ENCODE data around the gene STK32B.

The STK32B gene

DNA sequence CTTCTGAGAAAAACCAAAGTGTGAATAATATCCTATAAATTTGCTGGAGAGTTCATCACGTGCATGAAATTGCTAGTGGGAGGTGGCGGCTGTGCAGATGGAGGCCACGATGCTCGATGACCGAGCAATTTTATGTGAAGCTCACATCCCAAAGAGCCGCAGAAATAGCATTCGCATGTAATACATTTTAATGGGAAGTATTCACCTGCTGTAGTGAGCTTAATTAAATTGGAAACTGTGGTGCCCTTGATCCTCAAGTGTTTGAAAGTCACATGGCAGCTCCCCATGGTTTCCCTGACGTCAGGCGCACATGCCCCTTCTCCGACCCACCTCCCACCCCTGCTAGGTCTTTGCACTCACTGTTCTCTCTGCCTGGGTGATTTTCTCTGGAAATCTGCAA is 136.8 kb downstream of the STK32B start:
- TF ChIP-seq GATA1 (IDR thresholded peaks at IDR 0.05; ENCODE audit: low read depth, low read length), result no peak
- no peak for TF ChIP-seq POLR2A (IDR thresholded peaks at IDR 0.05; ENCODE audit: low read length)
- no peak for DNase-seq

DNA sequence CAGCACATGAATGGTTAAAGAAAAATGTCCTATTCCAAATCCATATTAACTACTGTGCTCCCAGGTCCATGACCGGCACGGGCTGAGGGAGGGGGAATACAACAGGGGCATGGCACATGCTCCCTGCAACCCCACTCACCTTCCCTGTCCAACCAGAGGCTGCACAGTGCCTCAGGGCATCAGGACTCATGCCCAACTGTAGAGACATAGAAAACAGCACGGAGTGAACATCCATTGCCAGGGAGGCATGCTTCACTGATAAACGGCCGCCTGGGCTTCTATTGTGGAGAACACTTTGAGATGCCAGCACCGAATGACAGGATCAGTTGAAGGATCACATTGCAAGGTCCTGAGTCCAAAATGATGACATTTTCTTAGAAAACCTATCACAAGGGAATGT is 140.6 kb downstream of the STK32B start:
- no peak for DNase-seq
- TF ChIP-seq POLR2A (IDR thresholded peaks at IDR 0.05; ENCODE audit: low read length) (no peak), GATA1 (IDR thresholded peaks at IDR 0.05; ENCODE audit: low read depth, low read length) (no peak)

DNA sequence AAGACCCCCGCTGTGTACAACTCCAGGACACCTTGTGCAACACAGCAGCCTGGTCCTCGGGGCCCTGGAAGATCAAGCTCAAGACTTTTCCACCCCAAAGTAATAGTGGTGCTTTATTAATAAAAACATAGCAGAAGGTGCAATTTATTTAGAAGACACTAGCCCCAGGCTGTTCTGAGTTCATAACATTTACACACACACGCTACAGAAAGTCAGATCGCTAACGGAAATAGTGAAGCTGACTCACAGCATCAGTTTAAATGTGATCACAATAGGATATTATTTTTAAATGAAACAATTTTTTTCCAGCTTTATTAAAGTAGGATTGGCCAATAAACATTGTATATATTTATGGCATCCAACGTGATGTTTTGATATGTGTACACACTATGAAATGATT is 141.0 kb downstream of the STK32B start:
- no peak for DNase-seq

DNA sequence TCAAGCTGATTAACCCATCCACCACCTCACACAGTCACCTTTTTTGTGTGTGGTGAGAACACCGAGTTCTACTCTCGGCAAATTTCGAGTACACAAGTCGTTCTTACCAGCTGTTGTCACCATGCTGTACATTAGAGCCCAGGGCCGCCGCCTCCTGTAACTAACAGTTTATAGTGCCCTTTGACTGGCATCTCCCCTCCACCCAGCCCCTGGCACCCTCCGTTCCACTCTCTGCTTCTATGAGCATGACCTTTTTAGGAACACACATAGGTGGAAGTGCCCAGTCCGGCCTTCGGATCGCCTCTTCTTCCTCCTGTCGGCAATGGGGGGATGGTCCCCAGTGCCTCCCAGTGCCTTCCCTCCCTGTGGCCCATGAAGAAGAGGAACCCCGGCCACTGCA is 141.4 kb downstream of the STK32B start:
- DNase-seq, result no peak
- TF ChIP-seq POLR2A (IDR thresholded peaks at IDR 0.05; ENCODE audit: low read length) (no peak), GATA1 (IDR thresholded peaks at IDR 0.05; ENCODE audit: low read depth, low read length) (no peak)

More for the DNA sequence above, 141.0 kb downstream of the STK32B start:
- TF ChIP-seq POLR2A (IDR thresholded peaks at IDR 0.05; ENCODE audit: low read length), result no peak
- TF ChIP-seq GATA1 (IDR thresholded peaks at IDR 0.05; ENCODE audit: low read depth, low read length), result no peak

DNA sequence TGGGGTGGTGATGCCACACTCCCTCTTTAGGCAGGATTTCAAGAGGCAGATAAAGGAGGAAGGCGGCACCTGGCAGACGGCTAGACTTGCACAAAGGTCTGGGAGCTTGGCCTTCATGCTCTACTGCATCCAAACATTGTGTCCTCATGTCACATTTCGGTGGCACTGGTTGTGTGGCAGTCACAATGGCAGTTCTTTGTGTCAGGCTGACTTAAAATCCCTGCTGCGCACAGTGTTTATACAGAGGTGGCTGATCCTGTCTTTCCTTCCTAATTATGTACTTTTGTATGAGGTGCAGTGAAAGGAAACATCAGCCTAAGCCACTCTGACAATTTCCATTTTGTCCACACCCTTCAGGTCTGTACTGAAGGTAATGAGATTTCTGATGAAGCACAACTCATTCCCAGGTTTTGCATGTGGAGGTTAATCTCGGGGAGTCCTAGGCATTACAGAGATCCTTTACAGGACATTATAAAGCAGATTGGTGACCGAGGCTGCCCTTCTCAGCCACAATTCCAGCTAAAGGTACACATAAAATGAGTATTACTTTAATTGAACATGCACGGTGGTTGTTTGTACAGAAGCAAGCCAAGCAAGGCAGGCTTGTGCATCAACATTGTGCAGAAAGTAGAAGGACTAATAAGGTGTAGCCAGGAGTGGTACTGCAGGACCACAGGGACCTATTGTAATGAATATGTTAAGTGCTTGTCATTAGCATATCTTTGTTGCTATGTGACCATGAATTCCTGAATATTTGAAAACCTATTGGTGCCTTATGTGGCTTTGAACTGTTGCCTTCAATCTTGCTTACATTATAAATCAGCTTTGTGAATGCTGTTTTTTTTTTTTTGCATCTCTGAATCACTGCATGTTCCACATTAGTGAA is 147.6 kb downstream of the STK32B start:
- TF ChIP-seq POLR2A (IDR thresholded peaks at IDR 0.05; ENCODE audit: low read length) (no peak), GATA1 (IDR thresholded peaks at IDR 0.05; ENCODE audit: low read depth, low read length) (no peak)
- no peak for DNase-seq

DNA sequence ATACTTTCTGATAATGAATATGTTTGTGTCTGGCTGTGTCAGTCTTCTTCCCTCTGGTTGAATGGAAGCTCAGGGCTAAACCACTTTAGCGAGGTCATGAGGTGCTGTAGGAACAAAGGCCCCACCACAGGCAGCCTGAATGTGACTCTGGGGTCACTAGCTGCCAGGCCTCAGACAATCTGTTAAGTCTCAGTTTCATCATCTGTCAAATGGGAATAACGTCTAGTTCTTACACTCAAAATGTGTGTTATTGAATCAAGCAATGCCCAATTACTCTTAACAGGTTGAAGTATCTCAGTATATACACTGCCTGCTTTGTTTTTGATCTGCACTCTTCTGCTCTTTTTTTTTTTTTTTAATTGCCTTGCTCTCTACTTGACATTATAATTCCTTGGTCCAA is 148.6 kb downstream of the STK32B start:
- no peak for DNase-seq
- TF ChIP-seq GATA1 (IDR thresholded peaks at IDR 0.05; ENCODE audit: low read depth, low read length) (no peak), POLR2A (IDR thresholded peaks at IDR 0.05; ENCODE audit: low read length) (no peak)

DNA sequence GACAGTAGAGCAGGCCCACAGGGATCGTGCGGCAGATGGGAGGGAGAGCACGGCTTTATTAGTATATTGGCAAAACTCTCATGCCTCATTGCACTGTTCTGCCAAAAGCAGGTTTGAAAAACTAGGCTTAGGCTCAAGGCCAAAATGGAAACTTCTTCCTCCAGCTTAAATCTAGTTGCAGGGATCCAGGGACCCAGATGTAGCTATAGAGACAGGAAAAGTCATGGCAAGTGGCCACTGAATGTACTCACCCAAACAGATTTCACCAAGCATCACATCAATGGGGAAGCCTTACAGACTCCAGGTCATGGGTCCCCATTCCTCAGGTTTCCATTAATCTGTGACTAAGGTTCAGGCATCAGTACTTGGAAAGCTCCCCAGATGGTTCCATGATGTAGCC is 149.2 kb downstream of the STK32B start:
- DNase-seq, result no peak
- TF ChIP-seq GATA1 (IDR thresholded peaks at IDR 0.05; ENCODE audit: low read depth, low read length), result no peak
- no peak for TF ChIP-seq POLR2A (IDR thresholded peaks at IDR 0.05; ENCODE audit: low read length)

DNA sequence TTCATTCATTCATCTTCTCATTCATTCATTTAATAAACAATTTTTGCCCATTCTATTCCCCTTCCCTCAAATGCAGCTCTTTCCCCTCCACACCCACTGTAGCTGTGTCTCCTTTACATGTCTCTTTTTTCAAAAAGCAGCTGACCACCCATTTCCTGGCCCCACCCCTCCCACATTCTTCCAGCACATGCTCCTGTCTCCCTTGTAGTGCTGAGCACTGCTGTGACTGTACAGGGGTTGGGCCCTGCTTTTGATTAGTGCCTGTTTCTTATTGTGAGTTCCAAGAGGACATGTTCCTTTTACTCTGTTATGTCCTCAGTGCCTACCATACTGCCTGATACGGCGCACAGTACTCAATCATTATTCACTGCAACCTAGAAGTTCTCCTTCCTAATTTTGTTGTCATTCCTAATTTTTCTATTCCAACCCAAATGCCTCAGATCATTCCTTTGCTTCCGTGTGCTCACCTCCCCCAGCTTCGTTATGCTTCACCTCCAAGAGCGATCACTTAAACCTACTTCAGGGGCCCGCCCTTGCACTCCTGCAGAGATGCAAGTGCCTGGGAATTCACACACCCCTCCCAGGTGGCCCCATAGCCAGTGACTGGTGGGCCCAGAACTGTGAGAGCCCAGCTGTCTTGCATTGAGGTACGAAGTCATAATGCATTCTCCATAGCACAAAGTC is 152.2 kb downstream of the STK32B start:
- TF ChIP-seq POLR2A (IDR thresholded peaks at IDR 0.05; ENCODE audit: low read length), result no peak
- no peak for TF ChIP-seq GATA1 (IDR thresholded peaks at IDR 0.05; ENCODE audit: low read depth, low read length)
- DNase-seq, result no peak

DNA sequence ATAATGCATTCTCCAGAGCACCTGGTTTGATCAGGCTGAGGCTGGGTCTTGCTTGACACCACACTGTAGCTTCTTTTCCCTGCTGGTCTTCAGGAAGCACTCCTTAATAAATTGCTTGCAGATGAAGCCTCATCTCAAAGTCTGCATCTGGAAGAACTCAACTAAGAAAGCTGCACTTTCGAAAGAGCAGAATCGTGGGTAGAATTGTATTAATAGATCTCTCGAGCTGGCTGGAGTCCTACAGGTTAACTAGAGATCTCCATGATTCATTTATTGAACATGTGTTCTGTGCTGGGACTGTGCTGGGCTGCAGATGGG is 152.7 kb downstream of the STK32B start:
- DNase-seq, result no peak
- TF ChIP-seq GATA1 (IDR thresholded peaks at IDR 0.05; ENCODE audit: low read depth, low read length) (no peak), POLR2A (IDR thresholded peaks at IDR 0.05; ENCODE audit: low read length) (no peak)

DNA sequence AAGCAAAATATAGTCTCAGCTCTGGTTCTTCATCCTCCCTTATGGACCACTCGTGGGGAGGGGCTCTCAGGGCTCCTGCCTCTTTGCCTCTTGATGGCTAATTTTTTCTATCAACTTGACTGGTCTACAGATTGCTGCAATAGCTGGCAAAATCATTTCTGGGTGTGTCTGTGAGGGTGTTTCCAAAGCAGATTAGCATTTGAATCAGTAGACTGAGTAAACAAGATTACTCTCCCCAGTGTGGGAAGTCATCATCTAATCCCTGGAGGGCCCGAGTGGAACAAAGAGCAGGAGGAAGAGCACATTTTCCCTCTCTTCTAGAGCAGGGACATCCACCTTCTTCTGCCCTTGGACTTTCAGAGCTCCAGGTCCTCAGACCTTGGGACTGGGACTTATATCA is 153.5 kb downstream of the STK32B start:
- no peak for TF ChIP-seq POLR2A (IDR thresholded peaks at IDR 0.05; ENCODE audit: low read length)
- TF ChIP-seq GATA1 (IDR thresholded peaks at IDR 0.05; ENCODE audit: low read depth, low read length), result no peak

DNA sequence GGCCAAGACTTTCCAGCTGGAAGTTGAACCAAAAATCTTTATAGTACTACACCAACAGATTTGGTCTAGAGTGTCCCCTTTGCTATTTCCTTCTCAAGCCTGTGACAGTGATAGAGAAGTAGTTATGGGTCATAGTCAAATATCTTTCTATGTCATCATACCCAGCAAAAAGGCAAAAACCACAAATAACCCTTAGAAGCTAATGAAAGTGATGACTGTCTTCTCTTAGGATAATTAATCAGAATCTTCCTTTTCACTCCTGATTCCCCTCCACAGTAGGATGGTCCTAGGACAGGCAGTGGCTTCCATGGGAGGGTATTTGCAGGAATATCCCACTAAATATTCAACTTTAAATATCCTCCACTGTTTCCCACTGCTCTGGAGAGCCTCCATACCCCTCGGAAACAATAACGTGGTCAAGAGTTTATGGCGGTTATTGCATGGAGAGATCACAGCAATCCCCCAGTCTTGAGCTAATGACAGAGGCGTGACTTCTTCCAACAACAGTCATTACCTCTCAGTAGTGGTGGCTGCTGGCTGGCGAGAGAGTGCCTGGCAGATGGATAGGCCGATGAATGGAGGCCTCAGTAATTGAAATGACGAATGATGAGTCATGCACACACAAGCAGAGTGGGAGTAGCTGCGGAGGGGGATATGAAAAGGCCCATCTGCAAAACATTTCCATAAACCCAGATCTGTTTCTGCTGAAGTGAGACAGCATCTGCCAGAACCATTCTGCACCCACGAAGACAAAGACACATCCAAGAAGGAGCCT is 154.9 kb downstream of the STK32B start:
- TF ChIP-seq GATA1 (IDR thresholded peaks at IDR 0.05; ENCODE audit: low read depth, low read length) (no peak), POLR2A (IDR thresholded peaks at IDR 0.05; ENCODE audit: low read length) (no peak)
- DNase-seq, result no peak

More for the DNA sequence above, 153.5 kb downstream of the STK32B start:
- no peak for DNase-seq

DNA sequence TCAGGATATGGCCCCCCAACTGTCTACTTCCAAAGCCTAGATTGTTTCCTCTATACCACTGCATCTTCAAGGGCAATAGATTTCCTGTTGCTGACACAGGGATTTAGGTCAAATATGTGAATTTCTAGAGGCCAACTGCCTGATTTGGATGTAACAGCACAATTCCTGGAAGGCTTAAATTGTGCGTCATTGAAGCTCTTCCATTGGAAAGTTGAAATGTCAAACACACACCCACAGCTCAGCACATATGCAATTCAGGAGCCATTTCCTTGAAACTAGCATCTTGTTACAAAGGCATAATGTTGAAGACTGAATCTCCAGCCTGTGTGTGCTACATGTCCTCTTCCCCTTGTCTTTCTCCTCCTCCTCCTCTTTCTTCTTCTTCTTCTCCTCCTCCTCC is 158.6 kb downstream of the STK32B start:
- DNase-seq, result no peak
- TF ChIP-seq POLR2A (IDR thresholded peaks at IDR 0.05; ENCODE audit: low read length), result no peak

DNA sequence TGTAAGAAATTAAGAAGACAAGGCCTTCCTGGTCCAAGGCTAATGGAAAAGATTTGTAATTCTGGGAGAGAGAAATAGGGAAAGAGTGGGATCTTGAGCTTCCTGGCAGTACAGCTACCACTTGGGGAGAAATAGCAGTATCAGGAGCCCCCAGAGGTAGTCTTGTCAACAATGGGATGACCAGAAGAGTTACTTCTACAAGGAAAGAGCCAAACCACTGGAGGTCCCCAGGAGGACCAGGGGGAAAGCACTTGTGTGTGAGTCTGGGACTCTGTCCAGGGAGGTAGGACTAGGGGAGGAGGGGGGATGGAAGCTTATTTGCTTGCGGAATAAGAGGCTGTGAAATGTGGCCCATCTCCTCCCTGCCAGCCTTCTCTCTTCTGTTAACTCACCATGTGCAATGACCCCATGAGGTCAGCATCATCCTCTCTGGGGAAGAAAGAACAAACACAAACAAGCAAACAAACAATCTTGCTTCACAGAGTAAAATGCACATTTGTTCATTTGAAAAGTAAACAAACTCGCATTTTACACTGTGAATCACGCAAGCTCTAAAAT is 160.1 kb downstream of the STK32B start:
- TF ChIP-seq POLR2A (IDR thresholded peaks at IDR 0.05; ENCODE audit: low read length) (no peak), GATA1 (IDR thresholded peaks at IDR 0.05; ENCODE audit: low read depth, low read length) (no peak)
- no peak for DNase-seq
